GM18526 (cell line): Measurements from ENCODE around the gene TUBB8.

Experiments
- POLR2A ChIP-seq: IDR thresholded peaks from 3 replicates; pipeline ENCODE4 v1.6.1; 2011; ENCODE audit not compliant: insufficient read length; ENCODE audit errors: extremely low read depth

TUBB8 gene

DNA sequence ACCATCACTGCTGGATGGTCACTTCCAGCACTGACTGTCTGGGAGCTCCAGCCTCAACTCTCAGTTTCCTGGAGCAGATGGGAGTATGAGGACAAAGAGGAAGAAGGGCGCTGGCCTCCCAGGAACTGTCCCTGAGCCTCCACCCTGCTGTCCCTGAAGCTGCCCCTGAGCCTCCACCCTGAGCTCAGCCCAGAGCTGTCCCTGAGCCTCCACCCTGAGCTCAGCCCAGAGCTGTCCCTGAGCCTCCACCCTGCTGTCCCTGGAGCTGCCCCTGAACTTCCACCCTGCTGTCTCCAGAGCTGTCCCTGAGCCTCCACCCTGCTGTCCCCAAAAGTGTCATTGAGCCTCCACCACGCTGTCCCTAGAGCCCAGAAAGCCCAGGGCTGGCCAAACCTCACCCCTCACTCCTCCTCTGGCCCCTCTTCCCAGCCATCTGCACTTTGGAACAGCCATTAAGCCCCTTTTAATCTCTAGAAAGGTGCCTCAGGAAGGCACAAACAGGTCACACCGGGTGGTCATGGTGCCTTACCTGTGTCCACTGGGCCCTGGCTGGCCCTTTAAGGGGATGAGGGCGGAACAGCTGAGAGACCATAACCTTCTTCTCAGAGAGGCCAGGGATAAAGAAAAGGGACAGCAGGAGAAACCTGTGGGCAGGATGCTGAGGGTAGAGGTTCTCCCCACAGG is 30.6 kb upstream of the TUBB8 start:
- TF ChIP-seq POLR2A: no peak

DNA sequence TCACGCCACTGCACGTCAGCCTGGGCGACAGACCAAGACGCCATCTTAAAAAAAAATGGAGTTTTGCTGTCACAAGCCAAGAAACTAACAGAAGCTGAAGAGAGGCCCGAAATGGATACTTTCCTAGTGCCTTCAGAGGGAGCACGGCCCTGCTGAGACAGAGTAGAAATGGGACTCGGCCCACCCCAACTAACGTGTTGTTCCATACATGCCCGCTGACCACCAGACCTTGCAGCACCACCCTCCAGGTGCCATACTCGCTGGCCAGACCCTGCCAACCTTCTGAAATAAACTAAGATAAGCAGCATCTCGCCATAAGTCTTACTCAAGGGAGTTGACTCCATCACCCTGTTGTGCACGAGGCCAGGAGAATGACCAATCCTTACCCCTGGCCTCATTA is 29.5 kb upstream of the TUBB8 start:
- no peak for TF ChIP-seq POLR2A
